GM19035 (cell line): ENCODE measurements around the gene NT5C2.

Experiments
- ATAC-seq: cut with Tn5 transposase; IDR thresholded peaks from one replicate; pipeline ENCODE4 v1.9.1; 2021; ENCODE audit not compliant: unreplicated experiment

The NT5C2 gene

GRCh38 chr10:103066141-103067098, 126.7 kb downstream of the NT5C2 start:
- ATAC-seq, result no peak

GRCh38 chr10:103064956-103065355, 128.1 kb downstream of the NT5C2 start:
- no peak for ATAC-seq

GRCh38 chr10:103062854-103063590, 130.1 kb downstream of the NT5C2 start:
- ATAC-seq, result no peak

- ATAC-seq, result no peak
Observed at GRCh38 chr10:103060575-103060974, 132.5 kb downstream of the NT5C2 start.

- ATAC-seq, result no peak
Observed at GRCh38 chr10:103058034-103058433, 135.0 kb downstream of the NT5C2 start.

GRCh38 chr10:103055105-103055504, 138.0 kb downstream of the NT5C2 start:
- ATAC-seq, result no peak

- no peak for ATAC-seq
Observed at GRCh38 chr10:103054621-103055020, 138.5 kb downstream of the NT5C2 start.

GRCh38 chr10:103053659-103054581, 139.2 kb downstream of the NT5C2 start:
- peak; percentile 87 for ATAC-seq

- ATAC-seq, result no peak
Observed at GRCh38 chr10:103049237-103049636, 143.8 kb downstream of the NT5C2 start.

- ATAC-seq, result no peak
Observed at GRCh38 chr10:103047381-103047780, 145.7 kb downstream of the NT5C2 start.

- ATAC-seq, result no peak
Observed at GRCh38 chr10:103045961-103046360, 147.1 kb downstream of the NT5C2 start.

GRCh38 chr10:103044942-103045489, 148.1 kb downstream of the NT5C2 start:
- no peak for ATAC-seq

- no peak for ATAC-seq
Observed at GRCh38 chr10:103042908-103043307, 150.2 kb downstream of the NT5C2 start.

- ATAC-seq, result no peak
Observed at GRCh38 chr10:103042129-103042528, 150.9 kb downstream of the NT5C2 start.

- no peak for ATAC-seq
Observed at GRCh38 chr10:103041391-103041790, 151.7 kb downstream of the NT5C2 start.

GRCh38 chr10:103040418-103040817, 152.7 kb downstream of the NT5C2 start:
- ATAC-seq, result no peak

- no peak for ATAC-seq
Observed at GRCh38 chr10:103038570-103038969, 154.5 kb downstream of the NT5C2 start.
